ENCODE data around the gene KIF16B. TPM values are rescaled to one million over a fixed set of nuclear protein-coding genes. Genes with fewer than 3 reads are reported as not detected.

Gene KIF16B
- total and polyA plus RNA-seq, 2 of the 8 experiments (the other 6 are each of a cell fraction or from before 2014, with no cell fraction given): 3.0 to 9.2 TPM

DNA sequence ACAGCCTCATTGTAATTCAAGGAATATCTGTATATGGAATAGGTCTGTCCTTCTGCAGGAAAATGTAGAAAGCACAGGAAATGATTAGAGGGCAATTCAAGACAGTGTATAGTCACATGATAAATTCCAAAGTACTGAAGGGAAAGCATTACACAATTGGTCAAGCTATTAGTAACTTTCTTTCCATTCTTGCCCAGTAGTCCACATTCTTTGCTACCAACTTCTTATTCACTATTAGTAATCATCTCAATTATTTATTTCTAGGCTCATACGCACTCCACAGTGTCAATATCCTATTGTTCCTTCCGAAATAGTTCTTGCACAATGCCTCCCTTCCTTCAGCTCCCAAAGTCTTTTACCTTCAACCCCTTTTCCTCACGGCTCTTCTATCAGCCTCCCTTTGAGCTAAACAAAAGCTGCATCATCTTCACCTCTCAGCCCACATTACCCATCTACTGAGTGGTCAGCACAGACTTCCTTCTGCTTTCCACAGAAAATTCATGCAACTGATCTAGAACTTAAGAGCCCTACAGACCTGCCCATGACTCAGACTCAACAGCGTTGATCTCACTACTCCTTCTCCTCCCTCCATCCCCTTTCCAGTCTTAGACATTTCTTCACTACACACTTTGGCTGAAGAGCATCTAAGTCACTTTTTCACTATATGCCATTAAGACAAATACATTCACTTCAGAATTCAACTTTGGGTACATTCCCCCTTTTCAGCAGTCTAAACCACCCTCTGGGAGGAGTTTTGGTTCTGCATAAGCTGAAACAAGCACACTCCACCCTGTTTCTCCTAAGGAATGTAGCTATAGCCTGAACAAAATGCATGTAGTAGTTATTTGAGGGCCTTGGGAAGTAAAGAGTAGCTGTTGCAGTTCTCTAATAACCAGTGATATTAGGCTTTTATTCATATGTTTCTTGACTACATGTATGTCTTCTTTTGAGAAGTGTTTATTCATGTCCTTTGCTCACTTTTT is 157.9 kb downstream of the KIF16B start (continued):
- TF ChIP-seq, protein P1, sequence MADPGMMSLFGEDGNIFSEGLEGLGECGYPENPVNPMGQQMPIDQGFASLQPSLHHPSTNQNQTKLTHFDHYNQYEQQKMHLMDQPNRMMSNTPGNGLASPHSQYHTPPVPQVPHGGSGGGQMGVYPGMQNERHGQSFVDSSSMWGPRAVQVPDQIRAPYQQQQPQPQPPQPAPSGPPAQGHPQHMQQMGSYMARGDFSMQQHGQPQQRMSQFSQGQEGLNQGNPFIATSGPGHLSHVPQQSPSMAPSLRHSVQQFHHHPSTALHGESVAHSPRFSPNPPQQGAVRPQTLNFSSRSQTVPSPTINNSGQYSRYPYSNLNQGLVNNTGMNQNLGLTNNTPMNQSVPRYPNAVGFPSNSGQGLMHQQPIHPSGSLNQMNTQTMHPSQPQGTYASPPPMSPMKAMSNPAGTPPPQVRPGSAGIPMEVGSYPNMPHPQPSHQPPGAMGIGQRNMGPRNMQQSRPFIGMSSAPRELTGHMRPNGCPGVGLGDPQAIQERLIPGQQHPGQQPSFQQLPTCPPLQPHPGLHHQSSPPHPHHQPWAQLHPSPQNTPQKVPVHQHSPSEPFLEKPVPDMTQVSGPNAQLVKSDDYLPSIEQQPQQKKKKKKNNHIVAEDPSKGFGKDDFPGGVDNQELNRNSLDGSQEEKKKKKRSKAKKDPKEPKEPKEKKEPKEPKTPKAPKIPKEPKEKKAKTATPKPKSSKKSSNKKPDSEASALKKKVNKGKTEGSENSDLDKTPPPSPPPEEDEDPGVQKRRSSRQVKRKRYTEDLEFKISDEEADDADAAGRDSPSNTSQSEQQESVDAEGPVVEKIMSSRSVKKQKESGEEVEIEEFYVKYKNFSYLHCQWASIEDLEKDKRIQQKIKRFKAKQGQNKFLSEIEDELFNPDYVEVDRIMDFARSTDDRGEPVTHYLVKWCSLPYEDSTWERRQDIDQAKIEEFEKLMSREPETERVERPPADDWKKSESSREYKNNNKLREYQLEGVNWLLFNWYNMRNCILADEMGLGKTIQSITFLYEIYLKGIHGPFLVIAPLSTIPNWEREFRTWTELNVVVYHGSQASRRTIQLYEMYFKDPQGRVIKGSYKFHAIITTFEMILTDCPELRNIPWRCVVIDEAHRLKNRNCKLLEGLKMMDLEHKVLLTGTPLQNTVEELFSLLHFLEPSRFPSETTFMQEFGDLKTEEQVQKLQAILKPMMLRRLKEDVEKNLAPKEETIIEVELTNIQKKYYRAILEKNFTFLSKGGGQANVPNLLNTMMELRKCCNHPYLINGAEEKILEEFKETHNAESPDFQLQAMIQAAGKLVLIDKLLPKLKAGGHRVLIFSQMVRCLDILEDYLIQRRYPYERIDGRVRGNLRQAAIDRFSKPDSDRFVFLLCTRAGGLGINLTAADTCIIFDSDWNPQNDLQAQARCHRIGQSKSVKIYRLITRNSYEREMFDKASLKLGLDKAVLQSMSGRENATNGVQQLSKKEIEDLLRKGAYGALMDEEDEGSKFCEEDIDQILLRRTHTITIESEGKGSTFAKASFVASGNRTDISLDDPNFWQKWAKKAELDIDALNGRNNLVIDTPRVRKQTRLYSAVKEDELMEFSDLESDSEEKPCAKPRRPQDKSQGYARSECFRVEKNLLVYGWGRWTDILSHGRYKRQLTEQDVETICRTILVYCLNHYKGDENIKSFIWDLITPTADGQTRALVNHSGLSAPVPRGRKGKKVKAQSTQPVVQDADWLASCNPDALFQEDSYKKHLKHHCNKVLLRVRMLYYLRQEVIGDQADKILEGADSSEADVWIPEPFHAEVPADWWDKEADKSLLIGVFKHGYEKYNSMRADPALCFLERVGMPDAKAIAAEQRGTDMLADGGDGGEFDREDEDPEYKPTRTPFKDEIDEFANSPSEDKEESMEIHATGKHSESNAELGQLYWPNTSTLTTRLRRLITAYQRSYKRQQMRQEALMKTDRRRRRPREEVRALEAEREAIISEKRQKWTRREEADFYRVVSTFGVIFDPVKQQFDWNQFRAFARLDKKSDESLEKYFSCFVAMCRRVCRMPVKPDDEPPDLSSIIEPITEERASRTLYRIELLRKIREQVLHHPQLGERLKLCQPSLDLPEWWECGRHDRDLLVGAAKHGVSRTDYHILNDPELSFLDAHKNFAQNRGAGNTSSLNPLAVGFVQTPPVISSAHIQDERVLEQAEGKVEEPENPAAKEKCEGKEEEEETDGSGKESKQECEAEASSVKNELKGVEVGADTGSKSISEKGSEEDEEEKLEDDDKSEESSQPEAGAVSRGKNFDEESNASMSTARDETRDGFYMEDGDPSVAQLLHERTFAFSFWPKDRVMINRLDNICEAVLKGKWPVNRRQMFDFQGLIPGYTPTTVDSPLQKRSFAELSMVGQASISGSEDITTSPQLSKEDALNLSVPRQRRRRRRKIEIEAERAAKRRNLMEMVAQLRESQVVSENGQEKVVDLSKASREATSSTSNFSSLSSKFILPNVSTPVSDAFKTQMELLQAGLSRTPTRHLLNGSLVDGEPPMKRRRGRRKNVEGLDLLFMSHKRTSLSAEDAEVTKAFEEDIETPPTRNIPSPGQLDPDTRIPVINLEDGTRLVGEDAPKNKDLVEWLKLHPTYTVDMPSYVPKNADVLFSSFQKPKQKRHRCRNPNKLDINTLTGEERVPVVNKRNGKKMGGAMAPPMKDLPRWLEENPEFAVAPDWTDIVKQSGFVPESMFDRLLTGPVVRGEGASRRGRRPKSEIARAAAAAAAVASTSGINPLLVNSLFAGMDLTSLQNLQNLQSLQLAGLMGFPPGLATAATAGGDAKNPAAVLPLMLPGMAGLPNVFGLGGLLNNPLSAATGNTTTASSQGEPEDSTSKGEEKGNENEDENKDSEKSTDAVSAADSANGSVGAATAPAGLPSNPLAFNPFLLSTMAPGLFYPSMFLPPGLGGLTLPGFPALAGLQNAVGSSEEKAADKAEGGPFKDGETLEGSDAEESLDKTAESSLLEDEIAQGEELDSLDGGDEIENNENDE (IDR thresholded peaks at IDR 0.05; ENCODE audit: insufficient replicate concordance, low read length): no peak
- TF ChIP-seq KDM5A (IDR thresholded peaks at IDR 0.05; ENCODE audit: low read length) (no peak), SUZ12 (IDR thresholded peaks at IDR 0.05; ENCODE audit: low read length) (no peak), HDAC2 (IDR thresholded peaks at IDR 0.05; ENCODE audit: borderline replicate concordance in 1 of 2, low read depth in 2 of 2, low read length in 2 of 2) (no peak), SP2 (IDR thresholded peaks at IDR 0.05; ENCODE audit: low read length) (no peak), TEAD4 (IDR thresholded peaks at IDR 0.05; ENCODE audit: low read depth, low read length) (no peak)

Data from H1 (cell line).